ENCODE results near the gene GPATCH2L.

Gene GPATCH2L

DNA sequence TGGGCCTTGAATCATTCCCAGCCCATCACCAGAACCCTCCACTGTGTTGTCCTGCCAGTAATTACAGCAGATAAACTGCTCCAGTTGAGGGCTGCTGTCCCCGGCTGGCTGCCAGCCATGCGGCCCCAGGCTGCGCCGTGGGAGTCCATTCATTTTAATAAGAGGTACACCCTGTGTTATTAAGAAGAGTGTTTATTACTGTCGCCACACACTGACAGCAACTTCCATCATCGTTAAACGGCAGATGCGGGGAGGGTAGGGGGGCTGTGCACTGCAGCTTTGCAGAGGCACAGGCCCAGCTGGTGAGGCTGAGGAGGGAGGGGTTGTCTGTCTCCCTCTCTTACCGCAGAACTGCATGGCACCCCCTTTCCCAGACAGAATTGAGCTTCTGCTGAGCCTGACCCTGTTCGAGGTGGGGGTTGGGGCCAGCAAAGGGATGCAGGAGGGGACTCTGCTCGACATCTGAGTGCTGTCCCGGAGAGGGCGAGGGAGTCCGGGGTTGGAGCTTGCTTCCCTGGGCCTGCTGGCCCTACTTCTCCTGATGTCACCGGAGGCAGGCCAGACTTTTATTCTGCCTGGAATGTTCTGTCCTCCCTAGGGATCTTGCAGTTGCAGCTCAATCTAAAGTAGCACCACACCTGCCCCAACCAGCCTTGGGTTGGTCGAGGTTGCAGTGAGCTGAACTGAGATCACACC lies 33.8 kb upstream of the GPATCH2L start:
- no peaks in the 10 kb centered on the region for H3K9me2 ChIP-seq (replicated peaks; ENCODE audit: insufficient read depth, low read length)
- H2AFZ ChIP-seq (ENCODE audit: low read depth, low read length, severe bottlenecking): no peak overlapping the region
- H3K36me3 ChIP-seq (ENCODE audit: low read length): no peaks in the 10 kb centered on the region
- H3K9ac ChIP-seq (ENCODE audit: low read length): no peak overlapping the region
- TF ChIP-seq, protein P1, sequence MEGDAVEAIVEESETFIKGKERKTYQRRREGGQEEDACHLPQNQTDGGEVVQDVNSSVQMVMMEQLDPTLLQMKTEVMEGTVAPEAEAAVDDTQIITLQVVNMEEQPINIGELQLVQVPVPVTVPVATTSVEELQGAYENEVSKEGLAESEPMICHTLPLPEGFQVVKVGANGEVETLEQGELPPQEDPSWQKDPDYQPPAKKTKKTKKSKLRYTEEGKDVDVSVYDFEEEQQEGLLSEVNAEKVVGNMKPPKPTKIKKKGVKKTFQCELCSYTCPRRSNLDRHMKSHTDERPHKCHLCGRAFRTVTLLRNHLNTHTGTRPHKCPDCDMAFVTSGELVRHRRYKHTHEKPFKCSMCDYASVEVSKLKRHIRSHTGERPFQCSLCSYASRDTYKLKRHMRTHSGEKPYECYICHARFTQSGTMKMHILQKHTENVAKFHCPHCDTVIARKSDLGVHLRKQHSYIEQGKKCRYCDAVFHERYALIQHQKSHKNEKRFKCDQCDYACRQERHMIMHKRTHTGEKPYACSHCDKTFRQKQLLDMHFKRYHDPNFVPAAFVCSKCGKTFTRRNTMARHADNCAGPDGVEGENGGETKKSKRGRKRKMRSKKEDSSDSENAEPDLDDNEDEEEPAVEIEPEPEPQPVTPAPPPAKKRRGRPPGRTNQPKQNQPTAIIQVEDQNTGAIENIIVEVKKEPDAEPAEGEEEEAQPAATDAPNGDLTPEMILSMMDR (IDR thresholded peaks at IDR 0.05; ENCODE audit: insufficient read depth, low read length, poor library complexity, severe bottlenecking): no peak
- TF ChIP-seq EZH2phosphoT487 (conservative IDR thresholded peaks at IDR 0.05; ENCODE audit: low read length): no peak
- no peaks in the 10 kb centered on the region for H3K79me2 ChIP-seq (ENCODE audit: insufficient read depth, low read length)
- no peaks in the 10 kb centered on the region for H4K20me1 ChIP-seq (ENCODE audit: low read depth, low read length)
- H3F3A ChIP-seq (ENCODE audit: insufficient read depth): no peaks in the 10 kb centered on the region
- H3K4me2 ChIP-seq (ENCODE audit: low read depth, low read length, poor library complexity, severe bottlenecking): no peak overlapping the region
- no peaks in the 10 kb centered on the region for H3K9me3 ChIP-seq (ENCODE audit: insufficient read depth, low read length)
- no peaks in the 10 kb centered on the region for H3K27me3 ChIP-seq (ENCODE audit: low read length)
- H3K27ac ChIP-seq (ENCODE audit: low read depth, low read length): no peak overlapping the region
- no peak overlapping the region for H3K4me3 ChIP-seq (ENCODE audit: insufficient read depth, low read length, poor library complexity, severe bottlenecking)

DNA sequence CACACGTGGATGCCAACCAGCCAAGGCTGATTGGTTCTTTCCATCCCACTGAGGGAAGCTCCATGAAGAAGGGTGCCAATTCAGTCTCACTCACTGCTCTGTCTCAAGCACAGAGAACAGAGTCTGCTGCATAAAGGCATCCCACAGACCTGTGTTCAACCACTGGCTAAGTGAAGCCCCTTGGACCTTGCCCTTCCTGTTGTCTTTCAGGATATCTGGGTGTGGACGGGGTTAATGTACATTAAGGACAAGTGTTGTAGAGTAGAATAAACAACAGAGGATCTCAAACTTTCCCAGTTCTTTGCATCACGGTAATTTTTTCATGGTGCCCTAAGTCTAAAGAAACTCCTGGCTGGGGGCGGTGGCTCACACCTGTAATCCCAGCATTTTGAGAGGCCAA lies 33.1 kb upstream of the GPATCH2L start:
- Histone ChIP-seq H3K36me3 (ENCODE audit: low read length) (no peaks in the 10 kb centered on the region), H3K9ac (ENCODE audit: low read length) (no peak overlapping the region), H3K79me2 (ENCODE audit: insufficient read depth, low read length) (no peaks in the 10 kb centered on the region), H3K9me2 (replicated peaks; ENCODE audit: insufficient read depth, low read length) (no peaks in the 10 kb centered on the region), H3K27me3 (ENCODE audit: low read length) (no peaks in the 10 kb centered on the region), H3F3A (ENCODE audit: insufficient read depth) (no peaks in the 10 kb centered on the region), H3K4me2 (ENCODE audit: low read depth, low read length, poor library complexity, severe bottlenecking) (no peak overlapping the region), H3K4me3 (ENCODE audit: insufficient read depth, low read length, poor library complexity, severe bottlenecking) (no peak overlapping the region), H3K9me3 (ENCODE audit: insufficient read depth, low read length) (no peaks in the 10 kb centered on the region), H3K27ac (ENCODE audit: low read depth, low read length) (no peak overlapping the region), H2AFZ (ENCODE audit: low read depth, low read length, severe bottlenecking) (no peak overlapping the region), H4K20me1 (ENCODE audit: low read depth, low read length) (no peaks in the 10 kb centered on the region)
- TF ChIP-seq, protein P1 (IDR thresholded peaks at IDR 0.05; ENCODE audit: insufficient read depth, low read length, poor library complexity, severe bottlenecking): no peak
- TF ChIP-seq EZH2phosphoT487 (conservative IDR thresholded peaks at IDR 0.05; ENCODE audit: low read length): no peak

DNA sequence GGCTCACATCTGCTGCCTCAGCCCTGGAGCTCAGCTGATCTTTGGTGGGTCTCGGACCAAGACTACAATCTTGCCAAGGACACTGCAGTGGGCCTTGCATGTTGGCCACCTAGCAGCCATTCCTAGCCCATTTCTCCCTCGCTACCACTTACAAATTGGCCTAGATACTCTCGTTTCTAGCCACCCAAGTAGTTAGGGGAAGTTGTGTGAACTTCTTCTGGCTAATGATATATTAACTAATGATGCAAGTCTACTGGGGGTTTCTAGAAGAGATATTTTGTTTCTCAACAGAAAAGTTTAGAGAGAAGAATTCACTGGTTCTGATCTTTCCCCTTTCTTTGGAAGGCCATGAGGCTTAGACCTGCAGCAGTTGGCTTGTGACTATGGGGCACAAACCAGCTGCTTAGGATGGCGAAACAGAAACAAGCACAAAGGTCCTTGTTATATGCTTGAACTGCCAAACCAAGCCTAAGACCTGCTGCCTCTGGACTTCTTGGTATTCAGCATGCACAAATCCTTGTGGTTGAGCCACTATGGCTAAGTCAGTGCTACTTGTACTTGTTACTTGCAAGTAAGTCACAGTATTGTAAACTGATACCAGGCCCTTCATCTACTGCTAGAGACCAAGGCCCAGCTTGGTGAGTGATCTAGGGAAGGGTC lies 30.5 kb upstream of the GPATCH2L start:
- H3K27me3 ChIP-seq (ENCODE audit: low read length): no peaks in the 10 kb centered on the region
- no peaks in the 10 kb centered on the region for H3F3A ChIP-seq (ENCODE audit: insufficient read depth)
- no peaks in the 10 kb centered on the region for H4K20me1 ChIP-seq (ENCODE audit: low read depth, low read length)
- no peak for TF ChIP-seq EZH2phosphoT487 (conservative IDR thresholded peaks at IDR 0.05; ENCODE audit: low read length)
- TF ChIP-seq, protein P1 (IDR thresholded peaks at IDR 0.05; ENCODE audit: insufficient read depth, low read length, poor library complexity, severe bottlenecking): no peak
- H3K36me3 ChIP-seq (ENCODE audit: low read length): no peaks in the 10 kb centered on the region
- no peaks in the 10 kb centered on the region for H3K9me2 ChIP-seq (replicated peaks; ENCODE audit: insufficient read depth, low read length)
- H3K27ac ChIP-seq (ENCODE audit: low read depth, low read length): no peak overlapping the region
- H3K9ac ChIP-seq (ENCODE audit: low read length): no peak overlapping the region
- no peaks in the 10 kb centered on the region for H3K79me2 ChIP-seq (ENCODE audit: insufficient read depth, low read length)
- H3K4me2 ChIP-seq (ENCODE audit: low read depth, low read length, poor library complexity, severe bottlenecking): no peak overlapping the region
- no peak overlapping the region for H3K4me3 ChIP-seq (ENCODE audit: insufficient read depth, low read length, poor library complexity, severe bottlenecking)
- no peak overlapping the region for H2AFZ ChIP-seq (ENCODE audit: low read depth, low read length, severe bottlenecking)
- H3K9me3 ChIP-seq (ENCODE audit: insufficient read depth, low read length): no peaks in the 10 kb centered on the region

Measured in SU-DHL-6 (cell line).